ENCODE results near the gene MRPL45. TPM values are rescaled to one million over a fixed set of nuclear protein-coding genes. Genes with fewer than 3 reads are reported as not detected.

MRPL45 gene
- total and polyA plus RNA-seq, 2 donors (not counting 1 experiment from before 2014, with no cell fraction given): 13.1 to 17.6 TPM

- WGBS (ENCODE audit: insufficient coverage): 92% methylated on average over 16 of the region's 18 CpGs
- H3K4me2 ChIP-seq (replicated peaks; ENCODE audit: low read depth, low read length, poor library complexity, severe bottlenecking): no peak overlapping the region
- H3K4me1 Mint-ChIP-seq: no peaks in the 10 kb centered on the region
Observed at GRCh38 chr17:38342886-38343607, 46.1 kb downstream of the MRPL45 start.

More at GRCh38 chr17:38342886-38343607, 46.1 kb downstream of the MRPL45 start:
- H3K27me3 Mint-ChIP-seq: peaks cover 5% of the 10 kb centered on the region
- Histone ChIP-seq H4K20me1 (ENCODE audit: control insufficient read depth, insufficient read depth, low read length, poor library complexity, severe bottlenecking) (no peaks in the 10 kb centered on the region), H3K79me2 (ENCODE audit: control insufficient read depth, insufficient read depth, low read length) (no peaks in the 10 kb centered on the region), H3K4me1 (ENCODE audit: control insufficient read depth in 2 of 2, insufficient read depth in 2 of 2, low read length in 2 of 2) (no peaks in the 10 kb centered on the region), H3K27me3 (replicated peaks in 1 of 4; ENCODE audit: control extremely low read depth in 1 of 4, control insufficient read depth in 3 of 4, insufficient read depth in 4 of 4, low read length in 3 of 4) (no peaks in the 10 kb centered on the region), H2AFZ (ENCODE audit: insufficient read depth, low read depth, low read length, poor library complexity, severe bottlenecking) (no peak overlapping the region), H3K36me3 (replicated peaks in 1 of 2; ENCODE audit: control extremely low read depth in 1 of 2, control insufficient read depth in 1 of 2, extremely low read depth in 1 of 2, insufficient read depth in 2 of 2, low read length in 1 of 2) (no peaks in the 10 kb centered on the region), H3K9ac (ENCODE audit: low read length) (no peak overlapping the region), H3K9me3 (ENCODE audit: control extremely low read depth in 1 of 3, control insufficient read depth in 2 of 3, insufficient read depth in 1 of 3, low read length in 2 of 3) (no peaks in the 10 kb centered on the region), H3K4me3 (ENCODE audit: control extremely low read depth in 1 of 5, extremely low read depth in 1 of 5, insufficient read depth in 1 of 5, low read depth in 2 of 5, low read length in 4 of 5) (no peak overlapping the region), H3K27ac (ENCODE audit: low read length in 2 of 2) (no peak overlapping the region)
- no peak overlapping the region for H3K27ac Mint-ChIP-seq
- CTCF ChIA-PET: interaction anchor here (1.5 kb wide), 1 partner anchor 12 kb away, joined by 3 read pairs; no protein-coding TSS in a partner anchor
- DNase-seq: no peak
- TF ChIP-seq EZH2 (IDR thresholded peaks at IDR 0.05; ENCODE audit: borderline replicate concordance, insufficient read depth, low read depth, low read length, poor library complexity, severe bottlenecking): no peak
- no peak for TF ChIP-seq CTCF (IDR thresholded peaks at IDR 0.05)
- ATAC-seq (ENCODE audit: low read depth): no peak
- intact Hi-C loops (cut with micrococcal nuclease): no loop called here
- no peak overlapping the region for H3K4me3 Mint-ChIP-seq
- no peaks in the 10 kb centered on the region for H3K9me3 Mint-ChIP-seq (ENCODE audit: insufficient read depth)
- POLR2A ChIA-PET: no interaction called here

Data from B cell (primary cell).